GM23338 (cell line): ENCODE measurements around the gene LYSET. TPM values are rescaled to one million over a fixed set of nuclear protein-coding genes. Genes with fewer than 3 reads are reported as not detected.
"Not testable (repeated sequence)": the region's sequence is repeated elsewhere in the genome, so short reads cannot be mapped to it uniquely, and the experiment has no call there.

Experiments used
- ATAC-seq: fragments of 200-7000 bp; cut with Tn5 transposase; 3 replicates; pipeline ENCODE4 v1.9.1; 2020
- DNase-seq: peaks from one replicate; pipeline ENCODE4 v3.0.0-alpha.2; 2015; ENCODE audit warnings: low spot score
- H2AFZ ChIP-seq: fragments of 200-600 bp; sonication (generic); 2 replicates; pipeline ENCODE4 v1.8.0; 2016; ENCODE audit warnings: antibody characterized with exemption, mild to moderate bottlenecking, moderate library complexity
- H3F3A ChIP-seq: fragments of 200-600 bp; sonication (generic); replicated peaks from 2 replicates; pipeline ENCODE4 v1.8.0; 2017; ENCODE audit warnings: antibody characterized with exemption, mixed run types, low read depth
- H3K27ac ChIP-seq: fragments of 200-600 bp; sonication (generic); 2 replicates; pipeline ENCODE4 v1.6.1; 2016; ENCODE audit warnings: low read depth
- H3K27me3 ChIP-seq: fragments of 200-600 bp; sonication (generic); 2 replicates; pipeline ENCODE4 v1.8.0; 2016; ENCODE audit warnings: mild to moderate bottlenecking, mixed run types, moderate library complexity; ENCODE audit not compliant: insufficient read depth
- H3K36me3 ChIP-seq: fragments of 200-600 bp; sonication (generic); 2 replicates; pipeline ENCODE4 v1.8.0; 2016; ENCODE audit warnings: mild to moderate bottlenecking; ENCODE audit not compliant: insufficient read depth
- H3K4me1 ChIP-seq: fragments of 200-600 bp; sonication (generic); 2 replicates; pipeline ENCODE4 v1.8.0; 2016; ENCODE audit warnings: mild to moderate bottlenecking, moderate library complexity; ENCODE audit not compliant: insufficient read depth
- H3K4me2 ChIP-seq: fragments of 200-600 bp; sonication (generic); 2 replicates; pipeline ENCODE4 v1.7.1; 2017; ENCODE audit warnings: mixed run types
- H3K4me3 ChIP-seq: fragments of 200-600 bp; sonication (generic); 2 replicates; pipeline ENCODE4 v1.6.1; 2016; ENCODE audit warnings: mixed run types
- H3K79me2 ChIP-seq: fragments of 200-600 bp; sonication (generic); replicated peaks from 2 replicates; pipeline ENCODE4 v1.8.0; 2017; ENCODE audit warnings: mild to moderate bottlenecking; ENCODE audit not compliant: insufficient read depth
- H3K9me2 ChIP-seq: fragments of 200-600 bp; sonication (generic); 2 replicates; pipeline ENCODE4 v1.8.0; 2017; ENCODE audit not compliant: insufficient read depth
- H4K20me1 ChIP-seq: fragments of 200-600 bp; sonication (generic); replicated peaks from 2 replicates; pipeline ENCODE4 v1.8.0; 2017; ENCODE audit warnings: mild to moderate bottlenecking; ENCODE audit not compliant: insufficient read depth
- H3K27ac Mint-ChIP-seq: 2 replicates; pipeline ENCODE4 v1.8.0; 2020; ENCODE audit warnings: inconsistent platforms, mild to moderate bottlenecking, moderate library complexity, mixed read lengths
- H3K27me3 Mint-ChIP-seq: 3 replicates; pipeline ENCODE4 v1.8.0; 2022; ENCODE audit warnings: low read depth, mild to moderate bottlenecking, moderate library complexity, mixed read lengths, inconsistent platforms; ENCODE audit not compliant: insufficient read depth, poor library complexity
- H3K36me3 Mint-ChIP-seq: 3 replicates; pipeline ENCODE4 v1.8.0; 2021; ENCODE audit warnings: low read depth, mild to moderate bottlenecking, inconsistent platforms, moderate library complexity, mixed read lengths
- H3K4me1 Mint-ChIP-seq: 3 replicates; pipeline ENCODE4 v1.8.0; 2020; ENCODE audit warnings: mild to moderate bottlenecking, inconsistent platforms, mixed read lengths
- H3K4me3 Mint-ChIP-seq: 3 replicates; pipeline ENCODE4 v1.8.0; 2021; ENCODE audit warnings: moderate library complexity, mild to moderate bottlenecking, inconsistent platforms, mixed read lengths
- H3K9me3 Mint-ChIP-seq: 3 replicates; pipeline ENCODE4 v1.8.0; 2020; ENCODE audit warnings: moderate library complexity, mild to moderate bottlenecking, inconsistent platforms, mixed read lengths
- CTCF ChIP-seq, 2 experiments: fragments of 200-600 bp in 1 of 2; sonication (generic) in 1 of 2; conservative IDR thresholded peaks; 2 replicates each; pipeline versions ENCODE4 v1.5.1 to v1.6.1; 2016 to 2017; ENCODE audit warnings: antibody characterized with exemption in 2 of 2, low read depth in 2 of 2, mild to moderate bottlenecking in 2 of 2, moderate library complexity in 1 of 2
- ETS1 ChIP-seq: IDR thresholded peaks from 2 replicates; pipeline ENCODE4 v1.6.1; 2016; ENCODE audit warnings: antibody characterized with exemption
- EZH2 ChIP-seq: fragments of 200-600 bp; sonication (generic); IDR thresholded peaks from one replicate; pipeline ENCODE4 v1.8.0; 2017; ENCODE audit warnings: antibody characterized with exemption, mild to moderate bottlenecking, low read depth; ENCODE audit not compliant: unreplicated experiment
- REST ChIP-seq: IDR thresholded peaks from one replicate; pipeline ENCODE4 v1.6.1; 2018; ENCODE audit warnings: antibody characterized with exemption; ENCODE audit not compliant: unreplicated experiment
- polyA plus RNA-seq: library from polyadenylated mRNA; unstranded; fragments of >200 nt; fragmentation: Nextera tagmentation; extraction: Ambion mirVana; gene quantifications from 2 replicates; pipeline ENCODE4 v1.2.1, GENCODE V29; 2016
- total RNA-seq: library from RNA; depleted of rRNA; stranded (reverse); fragments of >200 nt; shearing (Covaris generic); gene quantifications from 2 replicates; pipeline ENCODE4 v1.2.3, GENCODE V29; 2014

Gene LYSET
- total and polyA plus RNA-seq, 2 experiments from 2014 or later = 14.2 to 34.0 TPM

GRCh38 chr14:93159625-93160352, 25.3 kb upstream of the LYSET start:
- not testable (repeated sequence) for ATAC-seq, H3K4me2 ChIP-seq, H3K36me3 ChIP-seq, H4K20me1 ChIP-seq, H3K36me3 Mint-ChIP-seq, H2AFZ ChIP-seq, H3K9me2 ChIP-seq, H3K4me1 ChIP-seq, H3K9me3 Mint-ChIP-seq, H3K27ac Mint-ChIP-seq, H3K4me1 Mint-ChIP-seq, DNase-seq, H3K27me3 ChIP-seq, H3K4me3 Mint-ChIP-seq, H3K4me3 ChIP-seq, H3K79me2 ChIP-seq, H3F3A ChIP-seq, H3K27ac ChIP-seq
- H3K27me3 Mint-ChIP-seq = peaks cover 12% of the 10 kb centered on the region

DNA sequence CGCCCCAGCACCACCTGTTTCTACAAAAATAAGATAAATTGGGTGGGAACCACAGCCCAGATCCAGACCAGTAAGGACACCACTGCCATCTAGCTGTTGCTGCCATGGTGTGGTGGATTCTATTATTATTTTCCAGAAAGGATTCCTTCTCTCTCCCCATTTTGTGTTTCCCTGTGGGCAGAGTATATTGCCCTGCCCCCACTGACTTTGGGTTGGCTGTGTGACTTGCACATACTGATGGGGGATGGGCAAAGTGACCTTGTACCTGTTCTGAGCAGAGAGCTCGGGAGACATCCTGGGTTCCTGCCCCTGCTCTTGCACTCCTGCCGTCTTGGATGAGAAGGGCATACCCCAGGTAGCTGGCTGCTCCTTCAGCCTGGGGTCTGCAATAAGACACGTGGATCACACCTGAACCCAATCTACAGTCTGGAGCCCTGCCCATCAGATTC, 24.7 kb upstream of the LYSET start:
- Histone ChIP-seq H2AFZ (peak overlapping the region; percentile 90), H3K9me2 (no peaks in the 10 kb centered on the region), H3K4me1 (peaks cover 5% of the 10 kb centered on the region; the same call in 1 of the 2 replicates), H4K20me1 (no peaks in the 10 kb centered on the region), H3K27ac (peak overlapping the region; percentile 45; the same call in 1 of the 2 replicates), H3F3A (no peaks in the 10 kb centered on the region), H3K4me3 (no peak overlapping the region), H3K36me3 (no peaks in the 10 kb centered on the region), H3K4me2 (no peak overlapping the region), H3K27me3 (no peaks in the 10 kb centered on the region), H3K79me2 (no peaks in the 10 kb centered on the region)
- ATAC-seq (peak; percentile 82), DNase-seq (peak; percentile 73)
- Mint-ChIP-seq H3K9me3 (no peaks in the 10 kb centered on the region), H3K4me3 (no peak overlapping the region), H3K27ac (no peak overlapping the region; the same call in 1 of the 2 replicates), H3K27me3 (peaks cover 8% of the 10 kb centered on the region), H3K36me3 (no peaks in the 10 kb centered on the region), H3K4me1 (peaks cover 8% of the 10 kb centered on the region)
- TF ChIP-seq REST (no peak), EZH2 (no peak), ETS1 (no peak), CTCF (conservative IDR thresholded peaks at IDR 0.05; ENCODE audit: low read depth in 2 of 2) (peak; percentile 50 to 78)
